GM18868 (cell line): ENCODE measurements around the gene NMD3.
"Not testable (repeated sequence)": the region's sequence is repeated elsewhere in the genome, so short reads cannot be mapped to it uniquely, and the experiment has no call there.

ENCODE experiments used
- ATAC-seq: cut with Tn5 transposase; IDR thresholded peaks from one replicate; pipeline ENCODE4 v1.9.1; 2021; ENCODE audit warnings: mild to moderate bottlenecking, moderate library complexity; ENCODE audit not compliant: unreplicated experiment

The NMD3 gene

GRCh38 chr3:161274691-161275298 is 53.7 kb downstream of the NMD3 start:
- peak; percentile 95 for ATAC-seq

- ATAC-seq, result no peak
Observed at GRCh38 chr3:161275919-161276318, 54.8 kb downstream of the NMD3 start.

- not testable (repeated sequence) for ATAC-seq
Observed at GRCh38 chr3:161282387-161282786, 61.3 kb downstream of the NMD3 start.

- ATAC-seq, result no peak
Observed at GRCh38 chr3:161284989-161285388, 63.9 kb downstream of the NMD3 start.

- no peak for ATAC-seq
Observed at GRCh38 chr3:161289174-161289573, 68.1 kb downstream of the NMD3 start.

- no peak for ATAC-seq
Observed at GRCh38 chr3:161291191-161291901, 70.2 kb downstream of the NMD3 start.

- ATAC-seq, result no peak
Observed at GRCh38 chr3:161293381-161293780, 72.3 kb downstream of the NMD3 start.

GRCh38 chr3:161295325-161295724 is 74.2 kb downstream of the NMD3 start:
- ATAC-seq, result no peak

- no peak for ATAC-seq
Observed at GRCh38 chr3:161296814-161297213, 75.7 kb downstream of the NMD3 start.
